ENCODE data around the gene SLC35A2.

DNA sequence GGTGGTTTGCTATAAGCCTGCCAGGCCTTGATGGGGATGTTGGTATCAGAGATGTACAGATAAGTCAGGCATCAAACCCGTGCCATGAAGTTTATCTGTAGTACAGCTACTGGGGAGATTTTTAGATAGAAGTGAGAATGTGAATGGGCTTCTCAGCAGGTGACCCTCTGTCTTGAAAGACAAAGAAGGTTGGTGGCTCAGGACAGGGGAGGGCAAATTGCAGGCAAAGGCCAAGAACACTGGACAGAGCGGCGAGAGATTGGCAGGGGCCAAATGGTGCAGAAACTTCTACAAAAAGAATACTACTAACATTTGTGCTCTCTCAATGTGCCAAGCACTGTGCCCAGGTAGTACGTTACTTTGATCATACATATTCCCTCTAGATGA lies 9.3 kb upstream of the SLC35A2 start:
- no peak for TF ChIP-seq YY1 (IDR thresholded peaks at IDR 0.05; ENCODE audit: insufficient read depth, insufficient read length)
- TF ChIP-seq ZNF274 (IDR thresholded peaks at IDR 0.05; ENCODE audit: low read depth, low read length): no peak
- no peak for TF ChIP-seq SUZ12 (IDR thresholded peaks at IDR 0.05; ENCODE audit: extremely low read depth, insufficient read depth, insufficient read length)

Data from NT2/D1 (cell line).